OCI-M1 (cell line): ENCODE measurements around the gene RGS10.

ENCODE experiments used
- DNase-seq: peaks from one replicate; lab custom pipeline; 2025; lab: John Stamatoyannopoulos, UW

The RGS10 gene

DNA sequence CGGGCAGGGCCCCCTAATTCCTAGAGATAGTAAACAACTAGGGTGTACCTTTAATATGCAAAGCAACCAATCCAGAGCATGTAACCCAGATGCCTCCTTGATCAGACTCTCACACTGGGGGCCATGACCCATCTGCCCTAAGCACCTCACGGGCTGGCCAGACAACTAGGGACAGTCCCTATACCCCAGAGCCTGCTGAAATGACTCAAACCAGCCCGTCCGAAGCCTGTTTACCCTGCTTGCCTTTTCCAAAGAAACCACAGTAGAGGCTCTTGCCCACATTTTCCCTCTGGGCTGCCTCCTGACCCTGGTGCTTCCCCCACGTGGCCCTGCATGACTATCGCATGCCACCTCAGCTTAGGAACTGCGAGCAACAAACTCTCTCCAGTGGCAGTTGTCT is 46.2 kb downstream of the RGS10 start:
- DNase-seq: no peak

DNA sequence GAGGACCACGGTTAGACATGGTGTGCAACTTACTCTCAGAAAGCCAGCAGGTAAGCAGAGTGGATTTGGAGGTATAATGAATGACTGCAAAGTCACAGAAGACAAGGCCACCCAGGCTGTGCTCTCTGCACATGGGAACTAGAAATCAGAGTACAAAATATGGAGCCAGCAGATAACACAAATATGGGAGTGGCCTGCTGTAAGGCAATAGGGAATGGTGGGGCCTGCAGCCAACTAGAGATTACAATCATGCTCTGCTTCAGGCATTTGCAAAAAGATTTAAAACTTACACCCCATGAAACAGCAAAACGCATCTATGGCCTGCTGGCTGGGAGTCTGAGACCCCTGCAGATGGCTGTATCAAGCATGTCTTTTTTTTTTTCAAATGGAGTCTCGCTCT is 47.0 kb downstream of the RGS10 start:
- peak; percentile 27 for DNase-seq

DNA sequence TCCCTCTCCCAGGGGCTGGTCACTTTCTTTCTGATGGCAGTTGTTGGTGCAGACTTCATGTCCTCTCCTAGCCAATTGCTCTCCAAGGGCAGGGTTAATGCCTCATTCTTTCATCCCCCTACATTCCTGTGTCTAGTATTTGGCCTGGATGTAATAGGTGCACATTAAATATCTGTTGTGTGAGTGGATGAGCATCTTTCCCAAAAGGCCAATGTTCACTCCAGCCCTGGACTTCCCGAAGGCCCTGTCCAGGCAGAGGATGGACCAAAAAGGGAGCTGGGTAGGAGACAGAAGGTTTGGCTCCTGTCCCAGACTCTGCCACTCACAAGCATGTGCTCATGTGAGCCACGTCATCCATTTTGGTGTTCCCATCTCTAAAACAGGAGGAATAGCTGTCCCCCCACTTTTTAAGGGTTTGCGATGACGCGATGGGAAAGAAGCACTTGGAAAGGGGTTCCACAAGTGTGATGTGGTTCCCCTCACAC is 47.5 kb downstream of the RGS10 start:
- no peak for DNase-seq

DNA sequence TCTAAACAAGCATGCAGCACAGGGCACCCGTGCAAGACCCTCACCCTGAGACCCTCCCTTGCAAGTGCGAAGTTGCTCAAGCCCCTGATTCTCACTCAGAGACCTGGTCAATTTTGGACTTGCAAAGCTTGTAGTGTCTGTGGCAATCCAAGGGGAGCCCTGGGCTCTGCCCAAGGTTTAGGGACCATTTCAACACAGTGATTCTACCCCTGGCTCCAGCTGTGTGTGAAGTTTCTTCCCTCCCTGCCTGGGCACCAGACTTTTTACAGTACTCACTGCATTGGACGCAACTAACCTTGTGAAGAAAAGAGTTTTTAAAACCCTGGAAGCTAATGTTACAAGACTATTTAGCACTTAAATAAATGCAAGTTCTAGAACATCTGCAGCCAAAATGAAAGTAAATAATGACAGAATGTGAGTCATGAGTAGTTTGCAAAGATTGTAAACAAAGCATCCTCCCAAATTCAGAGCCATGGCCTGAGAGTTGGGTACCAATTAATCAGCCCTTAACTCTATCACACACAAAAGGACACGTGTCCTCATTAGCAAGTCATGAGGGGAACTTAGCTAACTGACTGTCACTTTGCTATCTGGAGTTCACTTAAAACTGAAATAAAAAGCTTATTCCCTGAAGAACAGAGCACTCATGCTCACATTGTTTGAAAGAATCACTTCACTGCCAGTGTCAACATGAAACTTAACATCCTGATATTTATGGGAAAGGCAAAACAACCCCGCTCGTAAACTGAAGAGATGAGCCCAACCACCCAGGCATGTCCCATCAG is 48.1 kb downstream of the RGS10 start:
- DNase-seq: peak; percentile 26

DNA sequence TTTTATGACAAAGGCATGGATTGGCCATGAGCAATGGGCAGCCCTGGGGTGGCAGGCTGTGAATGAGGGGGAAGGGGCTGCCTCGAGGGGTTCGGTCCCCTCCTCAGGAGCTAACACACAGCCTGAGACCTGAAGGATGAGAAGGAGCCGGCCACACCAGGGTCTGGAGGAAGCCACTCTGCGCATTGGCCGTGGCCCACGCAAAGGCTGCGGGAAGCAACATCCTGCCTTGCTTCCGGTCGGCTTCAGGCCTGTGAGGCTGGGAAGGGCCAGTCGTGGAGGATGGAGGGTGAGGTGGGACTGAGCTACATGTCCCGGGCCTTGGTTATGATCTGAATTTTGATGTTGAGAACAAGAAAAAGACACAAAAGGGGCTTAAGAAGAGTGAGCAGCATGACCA is 49.4 kb downstream of the RGS10 start:
- DNase-seq: no peak

DNA sequence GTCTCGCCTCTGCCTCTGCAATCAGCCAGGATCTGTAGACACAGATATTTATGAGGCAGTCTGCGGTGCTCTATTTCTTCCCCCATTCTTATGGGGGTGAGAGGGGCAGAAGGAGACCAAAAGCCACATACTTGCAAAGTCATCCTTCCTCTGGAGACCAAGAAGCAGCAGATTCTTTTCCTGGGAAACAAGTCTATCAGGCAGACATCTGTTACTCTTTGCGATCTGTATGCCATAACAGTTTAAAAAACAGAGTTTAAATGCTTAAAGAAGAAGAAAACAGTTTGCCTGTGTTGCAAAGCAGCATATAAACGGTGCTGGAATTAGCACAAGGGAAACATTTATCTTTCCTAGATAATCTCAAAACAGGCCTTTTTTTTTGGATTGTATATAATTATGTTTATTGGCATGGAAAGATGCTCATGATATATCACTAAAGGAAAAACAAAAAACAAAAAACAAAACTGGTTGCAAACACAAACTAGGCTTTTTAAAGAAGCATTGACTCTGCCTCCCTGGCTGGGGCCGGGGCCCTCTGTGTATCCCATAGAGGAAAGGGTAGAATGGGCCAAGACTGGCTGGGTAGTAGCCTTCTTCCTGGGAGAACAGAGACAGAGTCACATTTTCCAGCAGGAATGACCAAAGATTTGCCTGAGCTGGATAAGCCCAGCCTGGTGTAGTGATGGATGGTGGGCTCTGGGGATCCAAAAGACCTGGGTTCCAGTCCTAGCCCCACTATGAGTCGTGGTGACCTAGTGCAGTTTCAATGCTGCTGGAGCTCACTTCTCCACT is 50.4 kb downstream of the RGS10 start:
- peak; percentile 72 for DNase-seq

DNA sequence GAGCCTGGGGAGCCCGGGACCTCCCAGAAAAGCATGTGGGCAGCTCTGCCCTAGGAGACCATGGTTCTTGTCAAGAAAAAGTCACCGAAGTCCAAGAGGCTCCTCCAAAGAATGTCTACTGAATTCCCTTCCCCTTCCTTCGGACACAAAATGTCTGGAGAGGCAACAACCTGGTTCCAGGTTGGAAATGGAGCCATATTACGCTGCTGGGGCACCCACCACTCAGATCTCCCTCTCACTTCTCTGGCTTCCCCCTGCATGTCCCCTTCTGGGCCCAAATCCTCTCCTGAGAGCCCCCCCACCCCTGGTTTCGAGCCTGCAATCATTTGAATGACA is 52.6 kb downstream of the RGS10 start:
- no peak for DNase-seq

DNA sequence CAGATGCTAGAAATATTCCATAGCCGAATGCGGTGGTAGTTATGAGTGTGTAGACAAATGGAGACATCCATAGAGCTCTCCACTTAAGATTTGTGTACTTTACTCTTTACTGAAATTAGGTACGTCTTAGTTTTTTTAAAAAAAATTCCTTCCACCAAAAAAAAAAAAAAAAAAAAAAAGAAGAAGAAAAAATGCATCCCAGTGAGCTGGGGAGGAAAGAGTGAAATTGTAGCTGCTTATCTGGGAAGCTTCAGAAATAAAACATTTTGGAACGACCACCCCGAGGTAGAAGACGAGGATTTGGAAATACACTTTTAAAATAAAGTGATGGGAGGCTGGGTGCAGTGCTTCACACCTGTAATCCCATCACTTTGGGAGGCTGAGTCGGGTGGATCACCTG is 53.8 kb downstream of the RGS10 start:
- DNase-seq: no peak

DNA sequence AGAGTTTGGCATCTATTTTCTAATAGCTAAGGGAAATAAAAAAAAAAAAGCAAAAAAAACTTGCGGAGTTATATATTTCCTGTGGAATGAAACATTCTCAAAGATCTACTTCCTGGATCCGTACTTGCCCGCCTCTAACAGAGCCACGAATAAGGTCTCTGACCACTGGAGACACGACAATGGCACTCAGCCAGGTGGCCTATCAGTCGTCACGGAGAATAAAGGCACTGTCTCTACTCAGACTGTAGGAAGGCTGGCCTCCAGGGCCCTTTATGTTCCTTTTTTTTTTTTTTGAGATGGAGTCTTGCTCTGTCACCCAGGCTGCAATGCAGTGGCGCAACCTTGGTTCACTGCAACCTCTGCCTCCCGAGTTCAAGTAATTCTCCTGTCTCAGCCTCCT is 58.7 kb downstream of the RGS10 start:
- DNase-seq: no peak

DNA sequence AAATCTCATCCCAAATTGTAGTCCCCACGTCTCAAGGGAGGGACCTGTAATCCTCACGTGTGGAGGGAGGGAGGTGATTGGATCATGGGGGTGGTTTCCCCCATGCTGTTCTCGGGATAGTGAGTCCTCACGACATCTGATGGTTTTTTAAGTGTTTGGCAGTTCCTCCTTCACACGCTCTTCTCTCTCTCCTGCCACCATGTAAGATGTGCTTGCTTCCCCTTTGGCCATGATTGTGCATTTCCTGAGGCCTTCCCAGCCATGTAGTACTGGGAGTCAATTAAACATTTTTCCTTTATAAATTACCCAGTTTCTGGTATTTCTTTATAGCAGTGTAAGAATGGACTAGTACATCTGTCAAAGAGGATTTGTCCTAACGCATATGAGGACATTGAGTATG is 59.5 kb downstream of the RGS10 start:
- peak; percentile 30 for DNase-seq

DNA sequence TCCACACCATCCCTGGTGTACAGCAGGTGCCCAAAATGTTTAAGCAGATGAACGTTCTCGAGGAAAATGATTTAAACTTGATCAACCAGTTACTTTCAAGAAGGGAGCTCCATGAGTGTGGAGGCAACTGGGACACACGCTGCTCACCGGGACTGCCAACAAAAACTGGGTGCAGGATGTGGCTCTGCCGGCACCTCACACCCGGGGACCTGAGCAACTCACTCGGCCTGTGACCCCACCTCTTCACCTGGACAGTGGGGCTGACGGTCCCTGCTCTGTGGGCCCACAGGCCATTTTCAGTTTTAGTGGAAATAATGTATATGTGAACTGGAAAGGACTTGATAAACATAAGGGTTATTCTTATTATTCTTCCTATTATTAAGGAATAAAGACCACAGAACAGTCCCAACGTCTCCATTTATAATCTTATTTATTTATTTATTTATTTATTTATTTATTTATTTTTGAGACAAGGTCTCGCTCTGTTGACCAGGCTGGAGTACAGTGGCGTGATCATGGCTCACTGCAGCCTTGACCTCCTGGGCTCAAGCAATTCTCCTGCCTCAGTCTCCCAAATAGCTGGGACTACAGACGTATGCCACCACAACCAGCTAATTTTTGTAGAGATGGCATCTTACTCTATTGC is 60.6 kb downstream of the RGS10 start:
- no peak for DNase-seq

DNA sequence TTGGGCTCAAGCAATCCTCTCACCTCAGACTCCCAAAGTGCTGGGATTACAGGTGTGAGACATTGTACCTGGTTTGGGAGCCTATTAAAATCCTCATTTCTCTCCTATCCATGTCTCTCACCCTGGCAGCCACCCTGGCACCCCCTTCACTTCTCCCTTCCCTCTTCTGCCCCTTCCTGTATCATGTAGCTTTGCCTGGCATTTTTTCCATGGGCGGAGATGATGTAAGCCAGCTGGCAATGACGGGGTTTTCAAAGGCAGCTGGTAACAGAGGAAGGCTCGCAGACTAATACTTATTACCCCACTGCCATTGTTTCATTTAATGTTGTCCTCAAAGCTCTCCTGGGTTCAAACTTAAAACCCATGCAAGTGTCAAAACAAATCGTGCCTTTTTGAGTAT is 61.9 kb downstream of the RGS10 start:
- no peak for DNase-seq

DNA sequence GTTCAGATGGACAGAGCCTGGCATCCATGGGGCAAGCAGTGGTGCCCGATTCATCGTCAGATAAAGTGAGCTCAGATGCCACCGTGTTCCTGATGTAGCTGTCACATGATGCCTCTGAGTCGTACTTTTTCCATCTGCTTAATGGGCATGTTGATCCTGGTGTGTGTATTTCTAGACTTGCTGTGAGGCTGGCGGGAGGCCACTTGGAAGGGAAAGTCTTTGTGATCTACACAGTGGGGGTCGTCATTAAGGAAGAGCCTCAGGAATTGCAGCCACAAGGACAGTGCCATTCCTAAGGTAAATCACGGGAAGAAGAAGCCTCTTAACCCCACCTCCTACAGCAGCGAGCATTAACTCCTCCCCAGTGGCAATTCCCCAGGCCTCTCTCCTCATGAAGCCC is 63.0 kb downstream of the RGS10 start:
- no peak for DNase-seq

DNA sequence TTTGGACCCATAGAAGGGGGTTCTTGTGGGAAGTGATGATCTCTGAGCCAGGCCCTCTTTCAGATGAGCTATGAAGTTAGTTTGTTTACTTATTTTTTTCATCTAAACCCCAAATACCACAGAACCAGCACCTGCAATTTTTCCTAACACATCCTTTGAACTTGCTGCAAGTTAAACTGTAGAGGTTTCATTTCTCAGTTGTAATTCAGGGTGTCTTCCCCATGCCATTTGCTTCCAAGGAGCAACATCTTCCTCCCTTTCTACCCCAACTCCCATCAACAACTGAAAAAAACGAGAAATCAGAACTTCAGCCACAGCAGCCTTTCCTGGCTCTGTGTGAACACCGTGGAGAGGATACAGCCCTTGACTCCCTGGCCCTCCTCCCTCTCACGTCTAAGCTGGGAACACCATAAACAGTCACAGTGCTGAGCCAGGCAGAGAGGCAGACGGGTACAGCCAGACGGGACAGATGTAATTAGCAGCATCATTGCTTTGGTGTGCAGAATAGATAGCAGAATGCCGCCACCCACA is 63.6 kb downstream of the RGS10 start:
- DNase-seq: no peak

DNA sequence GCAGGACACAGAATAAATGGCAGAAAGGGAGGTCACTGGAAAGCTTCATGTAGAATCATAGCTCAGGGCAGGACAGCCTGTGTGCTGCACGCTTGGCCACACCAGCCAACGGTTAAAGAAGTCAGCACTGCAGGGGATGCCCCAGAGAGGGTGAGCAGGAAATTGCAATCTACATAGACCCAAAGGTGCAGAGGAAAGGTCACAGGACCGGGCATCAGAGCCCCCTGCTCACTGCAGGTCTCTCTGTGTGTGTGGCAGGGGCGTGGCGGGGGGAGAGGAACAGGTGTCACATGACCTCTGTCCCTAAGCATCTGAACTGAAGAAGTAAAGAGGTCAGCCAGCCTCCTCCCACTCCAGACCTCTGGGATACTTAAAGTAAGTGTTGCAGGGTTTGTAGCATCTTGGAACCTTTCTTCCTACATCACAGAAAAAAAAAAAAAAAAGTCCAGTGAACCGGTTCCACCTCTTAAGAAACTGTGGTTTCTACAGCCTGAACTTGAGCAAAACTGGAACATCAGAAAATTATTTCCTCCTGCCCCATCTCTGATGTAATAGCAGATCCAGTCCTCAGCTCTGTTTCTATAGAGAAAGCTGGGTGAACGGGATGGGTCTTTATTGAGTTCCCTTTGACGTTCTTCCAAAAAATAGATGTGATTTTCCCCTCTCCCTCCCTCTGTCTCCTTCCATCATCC is 64.3 kb downstream of the RGS10 start:
- DNase-seq: no peak

DNA sequence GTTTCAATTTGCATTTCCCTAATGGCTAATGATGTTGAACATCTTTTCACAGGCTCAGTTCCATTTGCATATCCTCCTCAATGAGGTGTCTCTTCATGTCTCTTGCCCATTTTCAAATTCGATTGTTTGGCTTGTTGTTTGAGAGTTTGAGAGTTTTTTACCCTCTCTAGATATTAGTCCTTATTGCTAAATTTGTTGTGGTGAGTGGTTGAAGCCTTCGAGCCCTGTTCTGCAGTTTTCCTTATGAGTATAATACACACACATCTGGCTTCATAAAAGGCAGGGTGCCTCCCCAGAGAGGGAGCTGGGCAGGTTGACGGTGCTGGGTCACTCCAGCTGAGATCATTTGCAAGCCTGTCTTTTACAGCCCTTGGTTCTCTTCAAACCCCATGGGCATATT is 65.1 kb downstream of the RGS10 start:
- no peak for DNase-seq

DNA sequence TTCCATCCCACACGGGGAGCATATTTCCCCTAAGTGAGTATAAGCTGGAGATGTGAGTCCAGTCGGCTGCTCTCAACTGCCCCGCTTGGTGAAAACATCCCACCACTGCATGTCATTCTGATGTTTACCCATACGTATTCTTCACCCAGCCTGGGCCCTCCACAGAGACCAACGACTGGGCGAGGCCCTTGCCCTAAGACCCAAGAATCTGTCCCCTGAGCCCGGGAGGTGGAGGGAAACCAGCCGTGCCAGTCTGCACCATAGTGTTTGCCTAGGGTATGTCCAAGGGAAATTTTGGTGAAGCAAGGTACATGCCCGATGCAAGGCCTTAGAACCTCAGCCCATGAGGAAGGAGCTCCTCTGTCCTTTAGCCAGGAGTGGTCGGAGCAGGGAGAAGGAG is 67.9 kb downstream of the RGS10 start:
- DNase-seq: no peak

DNA sequence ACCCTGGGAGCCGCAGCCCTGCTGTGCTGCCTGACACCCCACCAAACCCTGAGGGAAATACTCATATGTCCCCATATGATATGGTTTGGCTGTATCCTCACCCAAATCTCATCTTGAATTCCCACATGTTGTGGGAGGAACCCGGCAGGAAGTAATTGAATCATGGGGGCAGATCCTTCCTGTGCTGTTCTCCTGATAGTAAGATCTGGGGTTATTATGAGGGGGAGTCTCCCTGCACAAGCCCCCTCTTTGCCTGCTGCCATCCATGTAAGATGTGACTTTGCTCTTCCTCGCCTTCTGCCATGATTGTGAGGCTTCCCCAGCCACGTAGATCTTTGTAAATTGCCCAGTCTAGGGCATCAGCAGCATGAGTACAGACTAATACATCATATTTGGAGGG is 68.7 kb downstream of the RGS10 start:
- DNase-seq: no peak

DNA sequence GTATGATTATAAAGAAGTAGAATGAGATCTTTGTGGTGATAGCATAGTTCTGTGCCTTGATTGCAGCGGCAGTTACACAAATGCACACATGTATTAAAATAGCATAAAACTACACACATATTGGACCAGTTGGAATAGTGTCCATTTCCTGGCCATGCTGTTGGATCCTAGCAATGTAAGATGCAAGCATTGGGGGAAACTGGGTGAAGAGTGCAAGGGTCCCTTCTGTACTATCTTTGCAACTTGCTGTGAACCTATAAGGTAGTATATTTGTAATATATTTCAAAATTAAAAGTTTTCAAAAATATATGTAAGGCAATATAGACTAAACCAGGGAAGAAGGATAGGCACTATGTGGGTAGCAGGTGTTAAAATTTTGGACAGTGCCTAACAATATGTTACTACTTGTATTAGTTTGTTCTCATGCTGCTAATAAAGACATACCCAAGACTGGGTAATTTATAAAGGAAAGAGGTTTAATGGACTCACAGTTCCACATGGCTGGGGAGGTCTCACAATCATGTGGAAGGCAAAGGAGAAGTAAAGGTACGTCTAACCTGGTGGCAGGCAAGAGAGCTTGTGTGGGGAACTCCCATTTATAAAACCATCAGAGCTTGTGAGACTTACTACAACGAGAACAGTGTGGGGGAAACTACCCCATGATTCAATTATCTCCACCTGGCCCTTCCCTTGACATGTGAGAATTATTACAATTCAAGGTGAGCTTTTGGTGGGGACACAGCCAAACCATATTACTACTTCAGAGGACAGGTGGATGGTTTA is 71.4 kb downstream of the RGS10 start:
- DNase-seq: no peak

DNA sequence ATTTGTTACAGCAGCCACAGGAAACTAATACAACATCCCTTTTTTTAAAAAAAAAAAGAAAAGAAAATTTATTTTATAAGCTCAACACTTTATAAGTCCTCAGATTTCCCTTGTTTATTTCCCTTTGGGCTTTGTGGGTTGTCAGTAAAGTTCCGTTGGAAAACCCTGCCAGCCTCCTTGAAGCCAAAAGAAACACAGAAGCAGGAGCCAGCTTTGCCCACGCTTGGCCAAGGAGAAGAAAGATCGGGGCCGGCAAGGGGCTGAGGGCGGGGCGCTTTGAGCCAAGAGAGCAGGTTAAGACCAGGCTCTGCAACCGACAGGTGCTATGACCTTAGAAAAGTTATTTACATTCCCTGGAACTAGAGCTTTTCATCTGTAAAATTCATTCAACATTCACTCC is 72.7 kb downstream of the RGS10 start:
- DNase-seq: no peak

DNA sequence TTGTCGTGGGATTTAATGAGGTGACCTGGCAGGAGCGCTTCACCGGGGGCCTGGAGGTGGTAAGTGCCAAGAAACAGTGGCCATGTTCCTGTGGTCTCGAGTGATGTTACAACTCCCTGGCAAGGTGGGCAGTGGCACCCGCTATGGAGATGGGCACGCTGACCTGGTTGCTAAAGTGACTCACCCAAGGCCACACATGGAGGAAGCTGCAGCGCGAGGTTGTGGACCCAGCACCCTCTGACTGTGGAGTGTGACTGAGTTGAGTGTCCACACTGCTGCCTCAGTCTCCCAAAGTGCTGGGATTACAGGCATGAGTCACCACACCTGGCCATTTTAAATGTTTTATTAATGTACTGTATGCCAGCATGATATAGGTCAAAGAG is 73.2 kb downstream of the RGS10 start:
- DNase-seq: no peak
